ENCODE results near the gene KIF21A.

DNA sequence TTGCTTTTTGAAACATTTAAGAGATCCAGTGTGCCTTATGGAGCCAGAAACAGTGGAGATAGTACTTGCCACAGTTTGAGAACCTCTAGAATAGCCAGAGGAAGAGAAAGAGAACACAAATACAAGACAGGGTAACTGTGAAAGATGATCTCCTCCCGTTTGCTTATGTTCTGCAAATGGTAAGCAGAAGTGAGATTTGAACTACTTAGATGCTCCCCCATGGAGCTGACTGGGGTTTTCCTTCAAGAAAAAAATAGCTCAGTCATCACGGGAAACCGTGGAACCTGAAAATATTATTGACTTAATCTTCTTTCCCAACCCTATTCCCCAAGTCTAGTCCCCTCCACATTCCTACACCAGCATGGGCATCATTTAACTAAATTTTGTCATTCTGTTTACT is 87.1 kb downstream of the KIF21A start:
- TF ChIP-seq, protein P1, sequence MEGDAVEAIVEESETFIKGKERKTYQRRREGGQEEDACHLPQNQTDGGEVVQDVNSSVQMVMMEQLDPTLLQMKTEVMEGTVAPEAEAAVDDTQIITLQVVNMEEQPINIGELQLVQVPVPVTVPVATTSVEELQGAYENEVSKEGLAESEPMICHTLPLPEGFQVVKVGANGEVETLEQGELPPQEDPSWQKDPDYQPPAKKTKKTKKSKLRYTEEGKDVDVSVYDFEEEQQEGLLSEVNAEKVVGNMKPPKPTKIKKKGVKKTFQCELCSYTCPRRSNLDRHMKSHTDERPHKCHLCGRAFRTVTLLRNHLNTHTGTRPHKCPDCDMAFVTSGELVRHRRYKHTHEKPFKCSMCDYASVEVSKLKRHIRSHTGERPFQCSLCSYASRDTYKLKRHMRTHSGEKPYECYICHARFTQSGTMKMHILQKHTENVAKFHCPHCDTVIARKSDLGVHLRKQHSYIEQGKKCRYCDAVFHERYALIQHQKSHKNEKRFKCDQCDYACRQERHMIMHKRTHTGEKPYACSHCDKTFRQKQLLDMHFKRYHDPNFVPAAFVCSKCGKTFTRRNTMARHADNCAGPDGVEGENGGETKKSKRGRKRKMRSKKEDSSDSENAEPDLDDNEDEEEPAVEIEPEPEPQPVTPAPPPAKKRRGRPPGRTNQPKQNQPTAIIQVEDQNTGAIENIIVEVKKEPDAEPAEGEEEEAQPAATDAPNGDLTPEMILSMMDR (conservative IDR thresholded peaks at IDR 0.05; ENCODE audit: low read length): no peak
- no peak for TF ChIP-seq EZH2phosphoT487 (IDR thresholded peaks at IDR 0.05; ENCODE audit: borderline replicate concordance, low read depth, low read length)

All from OCI-LY7 (cell line).